Raji (cell line): ENCODE data around the gene SRMS.

Experiments used
- POLR2A ChIP-seq: IDR thresholded peaks from 2 replicates; pipeline ENCODE4 v1.6.1; 2011; ENCODE audit warnings: low read depth, low read length, control low read depth; ENCODE audit not compliant: insufficient read depth

The SRMS gene

DNA sequence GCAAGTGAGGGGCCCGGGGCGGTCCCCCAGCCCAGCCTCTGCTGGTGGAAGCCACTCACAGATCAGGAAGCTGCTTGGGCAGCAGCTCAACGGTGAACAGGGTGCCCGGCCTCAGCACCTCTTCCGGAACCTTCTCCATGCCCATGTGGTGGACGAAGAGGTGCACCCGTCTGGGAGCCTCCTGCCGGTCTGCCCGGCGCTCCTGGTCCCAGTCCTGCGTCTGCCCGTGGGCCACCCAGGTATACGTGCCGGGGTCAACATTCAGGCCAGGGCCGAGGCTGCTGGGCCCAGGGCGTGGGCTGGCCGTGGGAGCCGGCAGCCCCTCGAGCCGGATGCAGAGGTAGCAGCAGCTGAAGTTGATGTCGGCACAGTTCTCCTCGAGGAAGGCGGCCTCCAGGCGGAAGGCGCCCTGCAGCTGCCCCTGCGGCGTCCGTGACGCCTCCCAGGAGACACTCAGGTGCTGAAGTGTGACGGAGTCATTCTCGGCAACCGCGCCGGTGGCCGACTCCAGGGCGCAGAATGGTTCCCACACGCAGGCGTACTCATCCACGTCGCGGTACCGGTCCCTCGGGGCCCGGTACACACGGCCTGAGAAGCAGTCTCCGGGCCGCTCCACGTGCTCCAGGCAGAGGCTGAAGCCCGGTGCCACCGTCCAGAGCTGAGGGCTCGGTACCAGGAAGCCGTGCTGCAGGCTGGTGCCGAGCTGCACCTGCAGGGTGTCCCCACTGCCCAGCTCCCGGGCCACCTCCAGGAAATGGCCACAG lies 15.1 kb upstream of the SRMS start:
- no peak for TF ChIP-seq POLR2A

DNA sequence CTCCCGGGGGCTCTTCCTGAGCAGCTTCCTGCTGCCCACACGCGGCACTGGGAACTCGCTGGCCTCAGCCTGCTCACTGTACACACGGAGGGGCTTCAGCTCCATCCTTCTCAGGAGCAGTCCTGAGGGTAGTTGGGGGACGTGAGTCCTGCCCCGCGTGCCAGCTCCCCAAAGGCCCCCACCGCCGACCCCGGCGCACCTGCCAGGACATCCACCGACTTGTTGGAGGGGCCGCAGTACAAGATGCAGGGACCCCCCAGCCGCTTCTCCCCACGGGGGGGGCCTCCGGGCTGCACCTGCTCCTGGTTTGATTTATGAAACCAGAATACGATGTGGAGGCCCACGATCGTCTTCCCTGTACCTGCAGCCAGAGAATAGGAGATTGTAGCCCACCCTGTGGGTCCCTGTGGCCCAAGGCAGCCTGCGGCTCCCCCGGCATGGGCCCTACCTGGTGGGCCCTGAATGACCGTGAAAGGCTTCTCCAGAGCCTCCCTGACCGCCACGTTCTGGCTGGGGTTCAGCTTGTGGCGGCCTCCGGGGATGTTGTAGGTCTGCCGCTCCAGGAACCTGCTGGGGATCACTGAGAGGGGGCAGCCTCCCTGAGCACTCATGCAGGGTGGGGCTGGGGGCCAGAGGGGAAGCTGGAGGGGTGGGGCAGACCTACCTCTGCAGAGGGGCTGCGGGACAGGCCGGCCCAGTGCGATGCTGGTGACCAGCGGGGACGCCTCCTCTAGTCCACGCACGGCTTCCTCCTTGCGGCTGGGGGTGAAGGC lies 14.3 kb upstream of the SRMS start:
- no peak for TF ChIP-seq POLR2A

DNA sequence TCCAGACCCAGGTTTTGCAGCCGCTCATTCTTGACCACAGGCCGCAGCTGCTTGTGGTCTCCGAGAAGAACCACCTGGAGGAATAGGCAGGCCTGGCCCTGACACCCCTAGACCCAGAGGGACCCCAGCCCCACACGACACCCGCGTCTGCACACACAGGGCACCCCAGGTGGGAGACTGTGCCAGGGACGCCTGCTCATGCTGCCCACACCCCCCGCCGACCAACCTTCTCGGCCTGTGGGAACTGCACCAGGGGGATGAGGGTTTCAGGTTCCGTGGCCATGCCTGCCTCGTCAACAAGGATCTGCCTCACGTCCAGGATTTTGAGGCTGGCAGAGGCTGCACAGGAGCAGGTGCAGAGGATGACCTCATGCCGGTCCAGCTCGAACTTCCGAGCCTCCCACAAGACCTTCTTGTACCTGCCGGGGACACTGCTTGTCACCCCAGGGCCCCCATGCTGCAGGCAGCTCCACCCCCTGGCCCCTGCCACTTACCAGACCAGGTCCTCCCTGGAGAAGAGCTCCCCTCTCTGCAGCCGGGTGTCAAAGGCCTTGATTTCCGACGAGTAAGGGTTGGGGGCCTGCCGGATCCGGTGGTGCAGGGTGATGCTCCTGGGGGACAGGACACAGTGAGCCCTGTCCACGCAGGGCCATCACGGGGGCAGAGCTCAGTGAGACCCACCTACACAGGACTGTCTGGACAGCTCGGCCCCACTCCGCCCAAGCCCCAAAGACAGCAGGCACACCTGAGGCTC lies 13.5 kb upstream of the SRMS start:
- no peak for TF ChIP-seq POLR2A

DNA sequence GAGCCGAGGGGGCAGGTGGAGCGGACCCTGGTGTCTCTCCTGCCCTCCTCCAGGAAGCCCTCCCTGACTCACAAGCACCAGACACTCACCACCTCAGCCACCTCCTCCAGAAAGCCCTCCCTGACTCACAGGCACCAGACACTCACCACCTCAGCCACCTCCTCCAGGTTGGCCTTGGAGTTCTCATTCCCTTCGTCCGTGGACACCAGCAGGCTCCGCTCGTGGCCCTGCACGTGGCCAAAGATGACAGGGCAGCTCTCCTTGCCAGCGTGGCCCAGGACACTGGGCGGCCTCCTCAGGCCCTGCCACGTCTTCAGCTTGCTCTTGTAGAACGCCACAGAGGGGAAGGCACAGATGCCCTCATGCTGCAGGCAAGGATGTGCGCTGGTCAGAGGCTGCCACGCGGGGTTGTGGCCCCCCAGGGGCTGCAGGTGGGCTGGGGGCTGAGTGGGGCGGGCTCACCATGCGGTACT lies 12.8 kb upstream of the SRMS start:
- TF ChIP-seq POLR2A: no peak

DNA sequence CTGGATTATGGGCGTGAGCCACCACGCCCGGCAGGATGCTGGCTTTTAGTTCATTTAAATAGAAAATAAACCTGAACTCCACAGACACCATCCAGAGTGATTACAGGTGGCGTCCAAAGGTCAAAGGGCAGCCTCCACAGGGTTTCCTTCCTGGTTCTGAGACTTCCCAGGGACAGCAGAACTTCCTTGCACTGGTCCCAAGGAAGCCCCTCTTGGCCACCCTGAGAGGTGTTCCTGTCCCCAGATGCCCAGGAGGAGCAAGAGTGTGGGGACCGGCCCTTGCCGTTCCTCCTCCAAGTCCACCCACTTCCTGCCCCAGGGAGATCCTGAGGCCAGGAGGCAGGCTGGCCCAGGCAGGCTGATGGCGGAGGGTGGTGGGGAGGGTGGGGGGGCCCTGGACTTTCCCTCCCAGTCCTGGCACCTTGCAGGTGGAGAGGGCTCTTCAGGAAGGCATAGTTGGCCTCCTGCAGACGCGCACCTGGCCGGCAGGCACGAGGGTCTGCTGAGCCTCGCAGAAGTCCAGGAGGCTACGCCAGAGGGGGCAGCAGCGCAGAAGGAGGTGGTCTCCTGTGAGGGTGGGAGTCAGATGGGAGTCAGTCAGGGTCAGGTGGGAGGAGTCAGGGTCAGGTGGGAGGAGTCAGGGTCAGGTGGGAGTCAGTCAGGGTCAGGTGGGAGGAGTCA lies 11.4 kb upstream of the SRMS start:
- no peak for TF ChIP-seq POLR2A

DNA sequence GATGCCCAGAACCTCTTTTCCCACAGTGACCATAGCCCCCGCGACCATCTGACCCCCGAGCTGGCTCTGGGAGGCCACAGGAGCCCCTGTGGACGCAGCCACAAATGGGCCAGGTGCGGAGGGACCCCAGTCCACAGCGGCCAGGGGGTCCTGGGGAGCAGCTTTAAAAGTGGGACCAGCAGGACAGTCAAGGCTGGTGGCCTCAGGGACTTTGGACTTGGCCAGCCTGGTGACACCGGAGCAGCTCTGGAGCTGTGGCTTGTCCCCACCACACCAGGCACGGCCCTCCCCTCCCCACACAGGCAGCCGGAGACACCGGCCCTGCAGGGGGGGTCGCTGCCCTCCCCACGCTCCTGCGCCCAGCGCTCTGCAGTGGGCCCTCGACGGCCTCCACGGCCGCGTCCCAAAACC lies 9.9 kb upstream of the SRMS start:
- TF ChIP-seq POLR2A: no peak

DNA sequence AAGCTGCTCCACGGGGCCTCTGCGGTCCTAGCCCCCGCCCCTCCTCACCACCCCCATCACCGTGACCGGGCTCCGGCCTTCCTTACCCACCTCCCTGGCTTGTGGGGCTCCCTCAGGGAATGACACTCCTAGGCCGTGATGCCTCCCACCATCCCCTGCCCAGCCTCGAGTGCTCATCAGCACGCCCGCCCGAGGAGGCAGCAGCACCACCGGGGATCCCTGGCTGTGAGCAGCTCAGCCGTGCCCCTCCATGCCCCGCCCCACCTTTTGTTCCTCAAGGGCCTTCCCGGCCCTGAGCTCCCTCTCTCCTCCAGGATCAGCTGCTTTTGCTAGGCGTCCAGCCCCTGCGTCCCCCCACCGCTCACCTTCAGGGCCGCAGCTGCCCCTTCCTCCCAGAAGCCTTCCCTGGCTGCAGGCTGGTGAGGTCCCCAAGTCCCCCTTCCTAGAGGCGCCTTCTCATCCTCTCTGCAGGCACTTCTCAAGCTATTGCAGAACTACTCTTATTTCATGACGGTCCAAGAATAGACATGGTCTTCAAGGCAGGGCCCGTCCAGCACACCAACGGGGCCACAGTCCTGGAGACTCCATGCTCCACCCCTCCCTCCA lies 9.4 kb upstream of the SRMS start:
- TF ChIP-seq POLR2A: no peak

DNA sequence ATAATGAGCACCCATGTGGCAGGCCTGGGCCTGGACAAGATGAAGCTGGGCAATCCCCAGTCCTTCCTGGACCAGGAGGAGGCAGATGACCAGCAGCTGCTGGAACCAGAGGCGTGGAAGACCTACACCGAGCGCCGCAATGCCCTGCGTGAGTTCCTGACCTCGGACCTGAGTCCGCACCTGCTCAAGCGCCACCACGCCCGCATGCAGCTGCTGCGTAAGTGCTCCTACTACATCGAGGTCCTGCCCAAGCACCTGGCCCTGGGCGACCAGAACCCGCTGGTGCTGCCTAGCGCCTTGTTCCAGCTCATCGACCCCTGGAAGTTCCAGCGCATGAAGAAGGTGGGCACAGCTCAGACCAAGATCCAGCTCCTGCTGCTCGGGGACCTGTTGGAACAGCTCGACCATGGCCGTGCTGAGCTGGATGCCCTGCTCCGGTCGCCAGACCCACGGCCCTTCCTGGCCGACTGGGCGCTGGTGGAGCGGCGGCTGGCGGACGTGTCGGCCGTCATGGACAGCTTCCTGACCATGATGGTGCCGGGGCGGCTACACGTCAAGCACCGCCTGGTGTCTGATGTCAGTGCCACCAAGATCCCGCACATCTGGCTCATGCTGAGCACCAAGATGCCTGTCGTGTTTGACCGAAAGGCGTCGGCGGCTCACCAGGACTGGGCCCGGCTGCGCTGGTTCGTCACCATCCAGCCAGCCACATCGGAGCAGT lies 8.3 kb upstream of the SRMS start:
- TF ChIP-seq POLR2A: no peak

DNA sequence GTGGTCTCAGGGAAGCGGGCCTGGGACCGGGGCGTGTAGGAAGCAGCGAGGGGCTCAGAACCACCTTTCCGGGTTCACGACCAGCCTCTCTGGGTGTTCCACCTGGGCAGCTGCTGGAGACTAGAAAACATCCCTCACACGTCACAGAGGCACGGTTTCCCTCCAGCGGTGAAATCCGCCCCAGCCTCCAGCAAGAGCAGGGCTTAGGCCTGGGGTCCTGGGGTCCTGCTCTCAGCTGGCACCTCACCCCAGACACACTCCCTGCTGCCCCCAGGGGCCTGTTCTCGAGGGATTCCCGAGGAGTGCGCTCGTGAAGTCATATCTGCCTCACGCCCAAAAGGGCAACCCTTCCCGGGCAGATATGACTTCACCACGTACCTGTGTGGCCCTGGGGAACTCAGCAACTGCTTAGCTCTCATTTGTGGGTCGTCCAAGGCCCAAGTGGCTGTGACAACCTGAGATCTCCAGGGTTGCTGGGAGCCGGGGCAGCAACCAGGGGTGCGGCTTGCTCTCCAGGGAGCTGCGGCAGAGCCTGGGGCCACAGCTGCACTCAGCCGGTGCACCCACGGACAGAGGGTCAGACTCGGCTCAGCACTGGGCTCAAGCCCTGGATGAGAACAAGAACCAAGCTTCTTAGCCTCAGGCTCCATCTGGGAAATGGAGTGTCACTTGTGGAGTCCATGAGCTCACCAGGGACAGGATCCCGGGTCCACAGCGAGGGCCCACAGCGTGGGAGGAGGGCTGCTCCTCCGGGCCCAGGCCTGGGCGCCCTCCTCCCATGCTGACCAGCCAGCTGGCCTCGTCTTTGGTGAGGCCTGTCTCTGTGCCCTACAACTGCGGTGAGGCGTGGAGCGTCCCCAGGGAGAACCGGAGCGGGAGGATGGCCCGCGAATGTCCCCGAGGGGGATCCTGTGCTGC lies 7.1 kb upstream of the SRMS start:
- no peak for TF ChIP-seq POLR2A

DNA sequence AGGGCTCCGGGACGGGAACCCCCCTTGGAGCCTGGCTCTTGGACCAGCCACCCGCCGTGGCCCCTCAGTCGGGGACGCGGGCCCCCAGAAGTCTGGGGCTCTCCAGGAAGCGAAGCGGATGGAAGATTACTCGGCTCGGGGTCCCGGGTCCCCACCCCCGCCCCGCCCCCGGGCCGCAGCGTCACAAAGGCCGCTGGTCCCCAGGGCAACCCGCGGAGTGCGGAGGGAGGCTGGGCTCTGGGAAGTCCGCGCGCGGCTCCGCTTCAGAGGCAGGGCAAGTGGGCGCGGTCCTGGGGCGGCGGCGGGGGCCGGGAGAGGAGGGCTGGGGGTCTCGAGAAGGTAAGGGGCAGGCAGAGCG lies 6.4 kb upstream of the SRMS start, which contains the start of gene FNDC11:
TSS of gene FNDC11 (plus strand) at position 227 of the 358 bp plus-strand sequence. CDS start 1,505 bp downstream, outside the sequence.
- no peak for TF ChIP-seq POLR2A

DNA sequence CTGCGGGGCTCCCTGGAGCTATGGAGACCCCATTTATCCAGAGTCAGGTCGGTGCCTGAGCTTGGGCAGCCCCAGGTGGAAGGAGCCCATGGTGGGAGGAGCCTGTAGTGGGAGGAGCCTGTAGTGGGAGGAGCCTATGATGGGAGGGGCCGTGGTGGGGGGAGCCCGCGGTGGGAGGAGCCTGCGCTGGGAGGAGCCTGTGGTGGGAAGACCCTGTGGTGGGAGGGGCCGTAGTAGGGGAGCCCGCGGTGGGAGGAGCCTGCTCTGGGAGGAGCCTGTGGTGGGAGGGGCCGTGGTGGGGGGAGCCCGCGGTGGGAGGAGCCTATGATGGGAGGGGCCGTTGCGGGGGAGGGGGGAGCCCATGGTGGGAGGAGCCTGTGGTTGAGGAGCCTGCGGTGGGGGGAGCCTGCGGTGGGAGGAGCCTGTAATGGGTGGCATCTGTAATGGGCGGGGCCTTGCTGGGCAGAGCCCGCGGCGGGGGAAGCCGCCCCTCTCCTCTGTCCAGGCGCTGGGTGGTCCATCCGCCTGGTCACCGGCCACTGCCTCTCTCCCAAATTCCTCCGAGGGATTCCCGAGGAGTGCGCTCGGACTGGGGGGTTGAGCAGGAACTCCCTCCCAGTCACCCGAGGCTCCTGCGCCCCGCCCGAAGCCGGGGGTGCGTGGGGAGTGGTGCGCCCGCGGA lies 5.8 kb upstream of the SRMS start:
- no peak for TF ChIP-seq POLR2A

DNA sequence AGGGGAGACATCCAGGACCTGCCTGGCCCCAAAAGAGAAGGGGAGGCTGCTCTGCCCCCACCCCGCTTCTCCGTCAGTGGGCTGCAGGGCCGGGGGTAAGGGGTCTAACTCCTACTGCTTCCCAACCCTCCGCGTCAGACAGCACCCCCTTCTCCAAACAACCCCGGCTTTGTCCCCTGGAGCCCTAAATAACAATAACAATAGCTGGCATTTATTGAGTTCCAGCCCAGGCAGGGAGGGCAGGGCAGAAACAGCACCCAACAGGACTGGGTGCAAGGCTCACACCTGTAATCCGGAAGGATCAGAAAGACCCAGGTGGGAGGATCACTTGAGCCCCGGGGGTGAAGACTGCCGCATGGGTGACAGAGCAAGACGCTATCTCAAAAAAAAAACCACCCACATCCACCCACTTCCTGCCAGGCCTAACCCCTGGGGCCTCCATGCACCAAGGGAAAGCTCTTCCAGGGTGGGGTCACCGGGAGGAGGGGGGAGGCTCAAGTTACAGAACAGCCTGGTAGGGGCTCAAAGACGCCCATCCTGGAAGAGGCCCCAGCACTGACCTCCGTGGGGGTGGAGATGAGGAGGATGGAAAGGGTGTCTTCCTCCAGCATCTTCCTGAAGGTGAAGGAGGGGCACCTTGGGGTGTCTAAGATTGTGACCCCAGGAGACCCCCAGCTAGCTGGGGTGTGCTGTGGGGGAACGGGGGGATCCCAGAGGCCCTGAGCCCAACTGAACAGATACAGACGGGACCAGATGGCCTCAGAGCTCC lies 5.1 kb upstream of the SRMS start:
- TF ChIP-seq POLR2A: no peak
